A673 (cell line): ENCODE measurements around the gene COX5A.

Experiments used
- CTCF ChIP-seq: fragments of 300-800, 200-600 bp; sonication (generic); conservative IDR thresholded peaks from 2 replicates; pipeline ENCODE4 v1.5.1; 2017; ENCODE audit warnings: low read depth, mild to moderate bottlenecking, antibody characterized with exemption, low read length, moderate library complexity, mixed read lengths
- EZH2 ChIP-seq: fragments of 200-600 bp; sonication (generic); IDR thresholded peaks from 2 replicates; pipeline ENCODE4 v1.6.1; 2017; ENCODE audit warnings: borderline replicate concordance, low read depth, mild to moderate bottlenecking, mixed read lengths, antibody characterized with exemption, low read length; ENCODE audit not compliant: poor library complexity, severe bottlenecking

- TF ChIP-seq CTCF (no peak), EZH2 (no peak)
Observed at GRCh38 chr15:74890665-74890960, 47.3 kb downstream of the COX5A start.
